Stimulated activated CD8-positive, alpha-beta memory T cell treated with anti-CD3 and anti-CD28 coated beads, Interleukin-4, amount 100 ng/mL, for 1 hour (primary cell): ENCODE results near the gene BMPER.

Experiments used
- DNase-seq, 2 donors: peaks; one replicate each; pipeline ENCODE4 v3.0.0-alpha.2; 2020; ENCODE audit warnings: low read depth in 2 of 2, low spot score in 1 of 2

The BMPER gene

GRCh38 chr7:33905389-33906032 lies at the start of gene BMPER:
Gene BMPER (plus strand): TSS chr7:33905539. CDS start chr7:33905614, 75 bp downstream.
- DNase-seq, result no peak

DNA sequence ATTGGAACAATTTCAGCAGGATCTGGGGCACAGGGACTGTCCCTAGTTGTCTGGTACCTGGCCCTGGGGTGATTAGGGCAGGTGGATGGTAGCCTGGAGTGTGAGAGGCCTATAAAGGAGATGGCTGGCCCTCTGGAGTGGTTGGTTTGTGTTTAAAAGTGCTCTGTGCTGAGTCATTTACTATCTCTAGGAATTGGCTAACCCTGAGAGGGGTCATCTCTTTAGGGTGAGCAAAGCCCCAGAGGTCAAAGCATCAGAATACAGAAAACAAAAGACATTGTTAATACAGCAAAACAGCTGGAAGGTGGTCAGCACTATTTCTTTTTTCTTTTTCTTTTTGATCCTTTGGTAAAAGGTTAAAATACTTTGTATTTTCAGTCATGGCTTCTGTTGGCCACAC lies 43.4 kb upstream of the BMPER start:
- no peak for DNase-seq

DNA sequence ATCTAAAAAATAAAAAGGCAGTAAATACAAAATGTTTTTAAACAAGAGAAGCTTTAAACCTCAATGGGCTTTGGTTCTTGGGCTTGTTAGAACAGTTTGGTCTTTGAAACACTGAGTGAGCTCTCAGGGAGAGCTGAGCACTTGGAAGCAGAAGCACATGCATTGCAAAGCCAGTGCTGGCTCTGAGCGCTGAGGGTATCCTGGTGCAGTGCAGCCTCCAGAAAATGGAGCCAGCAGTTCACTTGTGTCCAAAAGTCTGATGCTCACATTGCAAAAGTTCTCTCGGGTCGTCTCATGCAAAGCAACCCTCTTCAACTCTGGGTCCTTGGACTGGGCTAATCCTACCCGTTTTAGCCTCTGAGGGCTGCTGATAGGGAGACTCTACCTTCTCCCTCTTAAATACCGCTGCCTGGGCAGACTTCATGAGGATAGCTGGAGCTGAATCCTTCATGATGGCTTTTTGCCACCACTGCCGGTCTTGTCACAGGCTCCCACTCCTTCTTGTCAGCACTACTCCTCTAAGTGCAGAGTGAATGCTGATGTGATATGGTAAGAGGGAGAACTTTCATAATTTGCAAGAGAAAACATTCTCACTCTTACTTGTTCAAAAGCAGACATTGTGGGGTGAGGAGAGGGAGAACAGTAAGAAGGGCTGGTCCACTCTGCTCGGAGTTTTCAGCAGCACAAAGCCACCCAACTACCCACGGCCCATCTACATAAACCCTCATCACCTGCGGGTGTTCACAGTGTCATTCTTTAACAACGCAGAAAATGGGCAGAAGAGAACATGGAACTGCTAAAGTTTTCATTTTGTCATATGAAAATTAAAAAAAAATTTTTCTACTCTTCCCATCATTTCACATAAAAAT lies 42.2 kb upstream of the BMPER start:
- no peak for DNase-seq

DNA sequence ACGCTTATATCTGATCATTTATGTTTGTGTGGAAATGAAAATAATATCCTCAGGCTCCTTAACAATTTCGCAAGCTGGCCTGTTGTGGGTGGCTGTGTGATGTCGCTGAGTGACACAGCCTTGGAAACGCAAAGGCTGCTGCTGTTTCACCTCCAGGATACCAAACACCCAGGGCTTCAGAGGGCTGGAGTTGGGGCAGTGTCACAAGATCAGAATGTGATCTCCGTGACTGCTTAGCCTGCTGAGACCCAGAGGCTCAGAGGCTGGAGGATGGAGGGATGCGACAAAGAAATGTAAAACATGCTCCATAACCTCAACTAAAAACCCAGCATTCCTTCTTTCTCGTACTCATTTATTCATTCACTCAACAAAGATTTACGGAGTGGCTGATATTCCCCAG lies 37.2 kb upstream of the BMPER start:
- no peak for DNase-seq

- DNase-seq, result no peak
These were observed 36.2 kb upstream of the BMPER start for GRCh38 chr7:33869176-33869575.

- DNase-seq, result no peak
These were observed 35.2 kb upstream of the BMPER start for GRCh38 chr7:33870120-33870519.

DNA sequence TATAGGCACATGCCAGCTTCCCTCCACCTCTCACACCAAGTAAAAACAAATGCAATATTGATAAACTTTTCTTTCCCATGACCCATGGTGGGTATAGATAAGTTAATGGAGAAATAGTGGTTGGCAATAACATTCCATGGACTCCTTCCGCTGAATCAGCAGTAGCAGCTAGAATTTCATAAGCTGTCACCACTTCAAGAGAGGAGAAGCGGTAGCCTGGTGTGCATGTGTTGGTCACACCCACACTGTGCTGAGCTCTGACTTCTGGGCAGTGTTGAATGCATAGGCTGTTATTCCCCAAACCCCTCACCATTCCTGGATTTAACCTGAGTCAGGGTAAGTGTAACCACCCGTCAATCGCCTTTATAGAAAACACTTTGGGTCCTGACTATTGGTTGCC lies 32.5 kb upstream of the BMPER start:
- DNase-seq, result no peak

GRCh38 chr7:33873518-33873917 lies 31.8 kb upstream of the BMPER start:
- DNase-seq, result no peak

GRCh38 chr7:33873981-33874750 lies 31.2 kb upstream of the BMPER start:
- DNase-seq, result no peak

DNA sequence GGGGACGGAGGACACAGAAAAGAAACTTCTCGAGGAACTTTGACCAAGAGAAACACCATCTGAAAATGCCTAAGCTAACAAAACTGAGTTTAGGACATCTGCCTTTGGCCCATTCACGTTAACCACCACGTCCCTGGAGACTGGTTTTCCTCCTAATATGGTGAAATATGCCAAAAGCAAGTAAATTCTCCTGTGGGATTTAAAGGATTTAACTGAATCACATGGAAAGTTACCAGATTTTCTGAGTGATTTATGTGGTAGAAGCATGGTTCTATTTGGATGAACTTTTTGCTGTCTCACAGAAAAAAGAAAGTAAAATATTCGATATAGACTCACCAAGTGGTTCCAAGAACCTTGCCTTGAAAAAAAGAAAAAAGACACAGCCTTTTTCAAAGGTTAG lies 30.4 kb upstream of the BMPER start:
- no peak for DNase-seq

DNA sequence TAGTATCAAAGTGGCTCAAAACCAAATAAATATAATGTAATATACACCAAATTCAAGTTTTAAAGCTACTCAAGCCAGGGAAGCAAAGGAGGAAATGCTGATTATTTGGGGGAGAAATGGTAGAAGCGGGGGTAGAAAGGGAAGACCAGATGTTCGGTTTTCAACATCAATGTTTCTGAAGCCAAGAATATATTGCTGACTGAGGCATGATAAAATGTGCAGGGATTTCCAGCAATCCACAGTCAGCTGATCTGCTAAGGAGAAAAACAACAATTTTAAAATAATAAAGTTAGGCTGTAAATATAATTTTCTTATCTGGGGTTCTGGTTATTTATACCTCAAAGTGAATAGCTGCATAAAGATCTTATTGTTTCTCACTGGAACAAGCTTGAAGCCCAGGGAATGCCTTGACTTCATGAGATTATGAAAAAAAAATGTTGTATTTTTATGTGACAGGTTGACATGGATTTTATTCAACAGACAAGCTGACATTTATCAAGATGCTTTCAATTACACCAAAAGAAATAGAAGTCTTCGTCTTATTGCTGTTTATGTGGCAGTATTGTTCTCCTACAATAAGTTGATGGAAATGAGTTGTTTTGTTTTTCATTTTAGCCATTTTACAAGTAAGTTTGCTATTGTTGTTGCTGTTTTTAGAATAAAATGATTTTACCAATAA lies 28.6 kb upstream of the BMPER start:
- DNase-seq, result no peak

GRCh38 chr7:33880787-33881186 lies 24.6 kb upstream of the BMPER start:
- DNase-seq, result no peak

DNA sequence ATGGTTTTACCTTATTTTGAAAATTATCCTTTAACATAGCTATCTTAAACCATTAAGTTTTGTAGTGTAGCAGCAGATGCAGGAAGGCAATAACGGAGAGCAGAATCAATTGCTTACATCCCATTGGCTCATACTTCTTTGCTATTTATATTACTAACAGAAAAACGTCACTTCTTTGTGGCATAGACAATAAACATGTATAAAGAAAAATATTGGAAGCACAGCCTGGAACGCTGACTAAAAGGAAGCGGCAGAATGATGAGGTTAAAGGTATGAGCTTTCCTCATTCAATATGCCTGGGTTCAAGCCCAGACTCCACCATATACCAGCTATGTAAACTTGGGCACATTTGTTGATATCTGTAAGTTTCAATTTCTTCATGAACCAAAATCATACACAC lies 24.0 kb upstream of the BMPER start:
- DNase-seq, result no peak

DNA sequence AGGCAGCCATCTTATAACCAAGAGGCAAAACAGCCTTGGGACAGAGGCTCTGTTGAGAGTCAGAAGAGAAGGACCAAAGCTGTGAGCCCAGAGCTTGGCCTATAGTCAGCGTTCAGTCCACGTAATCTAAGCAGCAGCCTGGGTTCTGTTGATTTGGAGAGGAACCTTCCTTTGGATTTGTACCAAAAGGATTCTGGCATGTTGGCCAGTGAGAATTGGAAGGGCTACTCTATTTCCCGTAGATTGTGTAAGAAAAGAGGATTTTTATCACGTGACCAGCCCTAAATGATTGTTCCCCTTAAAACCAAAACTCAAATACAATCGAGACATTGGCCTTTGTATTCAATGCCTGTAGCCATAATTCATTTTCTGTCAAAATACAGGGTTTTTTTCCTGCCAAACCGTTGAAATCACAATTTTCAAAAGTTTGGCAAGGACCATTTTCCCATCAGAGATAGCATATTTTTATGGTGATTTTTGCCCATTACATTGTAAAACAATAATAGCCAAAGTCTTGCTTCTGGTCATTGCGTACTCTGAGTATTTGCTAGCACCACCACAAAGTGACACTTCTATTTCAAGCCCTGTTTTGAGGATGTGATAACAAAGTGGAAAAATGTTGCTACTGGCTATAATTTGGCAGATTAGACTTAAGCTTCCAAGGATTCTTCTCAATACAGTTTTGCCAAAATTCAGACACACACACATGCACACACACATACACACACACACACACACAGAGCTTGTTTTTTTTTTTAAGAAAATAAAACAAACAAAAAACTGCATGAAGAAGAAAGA lies 23.1 kb upstream of the BMPER start:
- no peak for DNase-seq

GRCh38 chr7:33882950-33883670 lies 22.2 kb upstream of the BMPER start:
- no peak for DNase-seq

DNA sequence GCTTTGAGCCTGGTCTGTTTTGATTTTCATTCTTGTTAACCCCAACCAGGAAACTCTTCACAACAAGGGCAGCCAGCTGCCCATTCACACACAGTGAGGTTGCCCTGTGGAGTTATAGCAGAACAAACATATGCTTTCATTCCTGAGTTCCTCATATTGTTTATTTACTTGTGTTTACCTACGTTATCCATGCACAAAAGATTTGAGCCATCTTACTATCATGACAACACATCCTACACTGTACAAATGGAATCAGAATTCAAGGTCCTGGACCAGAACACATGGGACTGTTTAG lies 21.7 kb upstream of the BMPER start:
- no peak for DNase-seq

DNA sequence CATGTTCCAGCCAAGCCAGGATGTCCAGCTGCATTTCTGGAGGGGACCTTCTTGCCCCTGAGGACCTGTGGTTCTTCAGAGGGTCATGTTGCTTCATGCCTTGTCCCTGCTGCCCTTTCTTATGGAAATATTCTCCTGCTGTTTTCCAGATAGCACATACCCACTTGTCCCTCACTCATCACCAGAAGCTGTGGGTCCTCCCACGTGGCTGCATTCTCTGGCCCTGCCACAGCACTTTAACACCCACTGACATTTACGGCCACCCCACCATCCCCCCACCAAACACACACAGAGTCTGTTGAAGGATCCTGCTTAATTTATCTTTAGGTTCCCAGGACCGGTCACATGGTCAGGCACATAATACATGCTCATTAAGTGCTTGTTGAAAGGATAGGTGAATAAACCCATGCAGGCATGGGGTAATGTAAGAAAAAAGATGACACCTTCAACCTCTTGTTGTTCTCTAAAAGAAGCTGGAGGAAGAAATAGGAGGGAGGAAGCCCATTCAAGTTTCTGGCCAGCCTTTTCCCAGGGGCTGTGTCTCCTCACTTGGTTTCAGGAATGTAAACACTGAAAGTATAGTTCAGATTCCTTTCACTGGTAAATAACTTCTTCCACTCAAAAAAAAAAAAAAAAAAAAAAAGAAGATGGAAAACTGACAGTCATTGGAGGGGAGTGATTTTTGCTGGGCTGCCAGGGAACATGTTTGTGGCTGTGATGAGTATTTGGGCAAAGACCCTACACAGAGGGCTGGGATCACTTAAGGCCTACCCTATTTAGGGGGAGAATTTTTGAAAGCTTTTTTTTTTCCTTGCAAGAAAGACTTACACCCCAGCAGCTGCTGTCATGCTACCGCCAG lies 19.8 kb upstream of the BMPER start:
- DNase-seq, result no peak

DNA sequence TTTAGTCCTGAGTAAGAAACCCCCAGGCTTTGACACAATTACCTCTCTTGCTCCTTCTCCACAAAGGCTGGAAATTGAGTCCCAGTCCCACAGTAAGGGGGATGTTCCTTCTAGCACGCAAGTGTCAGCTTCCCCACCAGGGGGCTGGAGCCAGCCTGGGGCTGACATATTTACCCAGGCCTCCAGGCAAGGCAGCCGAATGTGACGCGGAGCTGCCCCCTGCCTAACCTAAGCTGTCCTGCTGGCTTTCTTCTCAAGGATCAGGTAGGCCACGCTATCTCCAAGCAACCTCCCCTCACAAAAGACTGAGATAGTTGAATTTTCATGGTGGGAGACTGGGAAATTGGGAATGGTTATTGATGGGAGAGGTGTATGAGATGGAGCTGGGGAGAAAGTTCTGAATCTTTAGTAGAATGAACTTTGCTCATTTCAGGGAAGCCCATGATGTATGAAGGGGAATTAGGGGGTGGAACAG lies 19.2 kb upstream of the BMPER start:
- DNase-seq, result no peak
